HepG2 (cell line): ENCODE data around the gene DSTN. TPM values are rescaled to one million over a fixed set of nuclear protein-coding genes. Genes with fewer than 3 reads are reported as not detected.

Experiments used
- AKAP8 ChIP-seq: sonication (generic); formaldehyde crosslinking; IDR thresholded peaks from 2 replicates; pipeline ENCODE4 v1.5.1; 2020; ENCODE audit warnings: mild to moderate bottlenecking, missing genetic modification reagents
- ATAD3A ChIP-seq: sonication (generic); formaldehyde crosslinking; IDR thresholded peaks from 2 replicates; pipeline ENCODE4 v1.4.0; 2020; ENCODE audit warnings: missing genetic modification reagents
- EED ChIP-seq: sonication (generic); formaldehyde crosslinking; IDR thresholded peaks from 2 replicates; pipeline ENCODE4 v1.5.0; 2020; ENCODE audit warnings: mild to moderate bottlenecking, missing genetic modification reagents
- HIVEP1 ChIP-seq: sonication (generic); formaldehyde crosslinking; IDR thresholded peaks from 2 replicates; pipeline ENCODE4 v1.4.0; 2020; ENCODE audit warnings: mild to moderate bottlenecking, missing genetic modification reagents
- MED13 ChIP-seq: sonication (generic); formaldehyde crosslinking; IDR thresholded peaks from 2 replicates; pipeline ENCODE4 v1.5.0; 2020; ENCODE audit warnings: missing genetic modification reagents
- NFATC3 ChIP-seq: sonication (generic); formaldehyde crosslinking; IDR thresholded peaks from 2 replicates; pipeline ENCODE4 v1.5.1; 2020; ENCODE audit warnings: mild to moderate bottlenecking, missing genetic modification reagents
- NFIB ChIP-seq: sonication (generic); formaldehyde crosslinking; IDR thresholded peaks from 2 replicates; pipeline ENCODE4 v1.9.0; 2021; ENCODE audit warnings: missing genetic modification reagents, mild to moderate bottlenecking, borderline replicate concordance
- PAF1 ChIP-seq: IDR thresholded peaks from 2 replicates; pipeline ENCODE4 v1.6.1; 2016; ENCODE audit warnings: missing genetic modification reagents, missing compliant biosample characterization
- POLR2G ChIP-seq: fragments of 200-400 bp; formaldehyde crosslinking; IDR thresholded peaks from 2 replicates; pipeline ENCODE4 v1.6.1; 2018; ENCODE audit warnings: mild to moderate bottlenecking, low read depth, low read length, moderate library complexity
- RBFOX2 ChIP-seq: fragments of 200-400 bp; formaldehyde crosslinking; IDR thresholded peaks from 2 replicates; pipeline ENCODE4 v1.6.1; 2017; ENCODE audit warnings: low read depth, mild to moderate bottlenecking, low read length
- SMAD1 ChIP-seq: sonication (generic); formaldehyde crosslinking; IDR thresholded peaks from 2 replicates; pipeline ENCODE4 v1.4.0; 2020; ENCODE audit warnings: missing genetic modification reagents, low read depth, mild to moderate bottlenecking, borderline replicate concordance
- STAT6 ChIP-seq: sonication (generic); formaldehyde crosslinking; IDR thresholded peaks from 2 replicates; pipeline ENCODE4 v1.4.0; 2020; ENCODE audit warnings: missing genetic modification reagents, mild to moderate bottlenecking, borderline replicate concordance
- TBX2 ChIP-seq: sonication (generic); formaldehyde crosslinking; IDR thresholded peaks from 2 replicates; pipeline ENCODE4 v1.5.0; 2020; ENCODE audit warnings: missing genetic modification reagents, mild to moderate bottlenecking, borderline replicate concordance
- ZNF225 ChIP-seq: sonication (generic); formaldehyde crosslinking; IDR thresholded peaks from 2 replicates; pipeline ENCODE4 v1.4.0; 2020; ENCODE audit warnings: mild to moderate bottlenecking, missing genetic modification reagents
- ZNF562 ChIP-seq: sonication (generic); formaldehyde crosslinking; IDR thresholded peaks from 2 replicates; pipeline ENCODE4 v1.8.0; 2022; ENCODE audit warnings: missing genetic modification reagents, borderline replicate concordance
- ZNF781 ChIP-seq: sonication (generic); formaldehyde crosslinking; IDR thresholded peaks from 2 replicates; pipeline ENCODE4 v1.5.1; 2020; ENCODE audit warnings: borderline replicate concordance, mild to moderate bottlenecking, missing genetic modification reagents; ENCODE audit errors: not compliant biosample characterization
- ZNF788 ChIP-seq: sonication (generic); formaldehyde crosslinking; IDR thresholded peaks from 2 replicates; pipeline ENCODE4 v1.5.0; 2020; ENCODE audit warnings: mild to moderate bottlenecking, missing genetic modification reagents, borderline replicate concordance
- polyA plus RNA-seq, 8 experiments: library from polyadenylated mRNA; depleted of rRNA in 3 of 8; stranded (reverse) in 7 of 8; unstranded in 1 of 8; fragments of >200 nt; fragmentation: Illumina TruSeq in 4 of 8; extraction: Trizol in 4 of 8; gene quantifications; 2 replicates each; pipeline versions ENCODE4 v1.2.1 to v1.2.3, GENCODE V29; 2011 to 2016; ENCODE audit warnings: low read depth in 4 of 8, missing spikeins in 1 of 8, mixed read lengths in 1 of 8; ENCODE audit not compliant: insufficient read depth in 1 of 8
- total RNA-seq, 5 experiments: library from RNA; depleted of rRNA; stranded (reverse); fragments of >200 nt; fragmentation: Illumina TruSeq; extraction: Trizol; gene quantifications; 2 replicates each; pipeline ENCODE4 v1.2.3, GENCODE V29; 2016; ENCODE audit warnings: low read depth in 1 of 5

The DSTN gene
- total and polyA plus RNA-seq, 2 of the 13 experiments (the other 11 are each of a cell fraction or from before 2014, with no cell fraction given), result 27.6 to 106 TPM

GRCh38 chr20:17636523-17637412, 66.9 kb downstream of the DSTN start (continued):
- no peak for TF ChIP-seq STAT6 (CRISPR knock-in tag)
- TF ChIP-seq ATAD3A (CRISPR knock-in tag), result no peak
- 0 out of 2 replicates have a peak, but pooled peaks have one; percentile 8 for TF ChIP-seq NFIB (CRISPR knock-in tag)
- peak; percentile 21; the same call in 1 of the 2 replicates for TF ChIP-seq ZNF225
- TF ChIP-seq ZNF562 (CRISPR knock-in tag), result no peak
- peak; percentile 29; the same call in 1 of the 2 replicates for TF ChIP-seq TBX2
- TF ChIP-seq NFATC3 (CRISPR knock-in tag), result 0 out of 2 replicates have a peak, but pooled peaks have one; percentile 27
- TF ChIP-seq HIVEP1 (CRISPR knock-in tag), result no peak
- 0 out of 2 replicates have a peak, but pooled peaks have one; percentile 60 for TF ChIP-seq EED
- 0 out of 2 replicates have a peak, but pooled peaks have one; percentile 37 for TF ChIP-seq MED13
- TF ChIP-seq ZNF788 (CRISPR knock-in tag), result 0 out of 2 replicates have a peak, but pooled peaks have one; percentile 44
- peak; percentile 53 for TF ChIP-seq ZNF781 (CRISPR knock-in tag)
- 0 out of 2 replicates have a peak, but pooled peaks have one; percentile 16 for TF ChIP-seq RBFOX2
- TF ChIP-seq POLR2G, result peak; percentile 14; the same call in 1 of the 2 replicates
- peak; percentile 42; the same call in 1 of the 2 replicates for TF ChIP-seq AKAP8
- peak; percentile 85; the same call in 1 of the 2 replicates for TF ChIP-seq SMAD1 (CRISPR knock-in tag)
- TF ChIP-seq PAF1, result peak; percentile 24; the same call in 1 of the 2 replicates
